H1 (cell line): ENCODE measurements around the gene SYNDIG1. TPM values are rescaled to one million over a fixed set of nuclear protein-coding genes. Genes with fewer than 3 reads are reported as not detected.

Source experiments
- CTCF ChIA-PET: fragments of 300-600 bp; sonication (Branson Sonifier 250); formaldehyde crosslinking; loops from one replicate; lab custom pipeline; 2021; ENCODE audit not compliant: partially characterized antibody; lab: Charles Lee
- POLR2A ChIA-PET: fragments of 300-600 bp; sonication (Branson Sonifier 250); formaldehyde crosslinking; loops from one replicate; lab custom pipeline; 2021; ENCODE audit warnings: inconsistent platforms; ENCODE audit not compliant: partially characterized antibody; lab: Charles Lee
- DNase-seq, 2 experiments: peaks; one replicate each; pipeline versions ENCODE4 v3.0.0 to v3.0.0-alpha.2; 2010 to 2022; ENCODE audit warnings: low spot score in 2 of 2, low read depth in 1 of 2, mixed read lengths in 1 of 2
- FAIRE-seq: peaks from 2 replicates; lab custom pipeline; 2011; peaks lifted over from hg19 to GRCh38; lab: Jason Lieb, UNC
- H2AFZ ChIP-seq: 2 replicates; pipeline ENCODE4 v1.8.1; 2012; ENCODE audit warnings: low read length, inconsistent platforms
- H2AK5ac ChIP-seq: 2 replicates; pipeline ENCODE4 v1.6.1; 2013; ENCODE audit warnings: low read depth, low read length
- H2BK120ac ChIP-seq: replicated peaks from 2 replicates; pipeline ENCODE3; 2013; ENCODE audit warnings: low read depth, low read length, inconsistent platforms
- H2BK12ac ChIP-seq: 2 replicates; pipeline ENCODE4 v1.6.1; 2013; ENCODE audit warnings: low read depth, low read length
- H2BK15ac ChIP-seq: 2 replicates; pipeline ENCODE4 v1.6.1; 2013; ENCODE audit warnings: low read length
- H2BK20ac ChIP-seq: 2 replicates; pipeline ENCODE4 v1.6.1; 2013; ENCODE audit warnings: low read length
- H2BK5ac ChIP-seq: 2 replicates; pipeline ENCODE4 v1.6.1; 2013; ENCODE audit warnings: low read depth, low read length
- H3K14ac ChIP-seq: 2 replicates; pipeline ENCODE4 v1.6.1; 2013; ENCODE audit warnings: inconsistent platforms; ENCODE audit not compliant: insufficient read length
- H3K18ac ChIP-seq: 2 replicates; pipeline ENCODE4 v1.6.1; 2013; ENCODE audit warnings: low read length; ENCODE audit errors: extremely low read depth
- H3K23ac ChIP-seq: 2 replicates; pipeline ENCODE4 v1.6.1; 2013; ENCODE audit warnings: inconsistent platforms; ENCODE audit not compliant: insufficient read length
- H3K23me2 ChIP-seq: 2 replicates; pipeline ENCODE4 v1.6.1; 2013; ENCODE audit warnings: low read depth, low read length
- H3K27ac ChIP-seq: 2 replicates; pipeline ENCODE4 v1.6.1; 2011; ENCODE audit warnings: low read depth, low read length, inconsistent platforms
- H3K27me3 ChIP-seq, 4 experiments: replicated peaks in 1 of 4; 1 replicate in 1 of 4; 2 replicates in 3 of 4; pipeline versions ENCODE4 v1.6.1 to v1.8.1; 2011 to 2013; ENCODE audit warnings: low read length in 3 of 4, mild to moderate bottlenecking in 3 of 4, inconsistent platforms in 2 of 4, mixed read lengths in 2 of 4, moderate library complexity in 1 of 4; ENCODE audit not compliant: control insufficient read depth in 3 of 4, insufficient read depth in 3 of 4; ENCODE audit errors: extremely low read depth in 1 of 4
- H3K36me3 ChIP-seq, 4 experiments: 2 replicates each; pipeline versions ENCODE4 v1.6.1 to v1.8.1; 2011 to 2013; ENCODE audit warnings: mild to moderate bottlenecking in 4 of 4, low read length in 3 of 4, moderate library complexity in 2 of 4, control low read depth in 1 of 4, inconsistent platforms in 1 of 4; ENCODE audit not compliant: insufficient read depth in 4 of 4, control insufficient read depth in 2 of 4
- H3K4ac ChIP-seq: replicated peaks from 2 replicates; pipeline ENCODE3; 2013; ENCODE audit warnings: low read length, low read depth, mixed read lengths, inconsistent platforms; ENCODE audit not compliant: insufficient read length
- H3K4me1 ChIP-seq, 4 experiments: replicated peaks in 1 of 4; 1 replicate in 1 of 4; 2 replicates in 3 of 4; pipeline versions ENCODE4 v1.6.1 to v1.8.1; 2011 to 2013; ENCODE audit warnings: low read length in 3 of 4, inconsistent platforms in 2 of 4, mixed read lengths in 1 of 4; ENCODE audit not compliant: insufficient read depth in 4 of 4, control insufficient read depth in 3 of 4
- H3K4me2 ChIP-seq, 2 experiments: 2 replicates each; pipeline versions ENCODE4 v1.6.1 to v1.8.1; 2011 to 2013; ENCODE audit warnings: low read depth in 2 of 2, low read length in 2 of 2, control low read depth in 1 of 2, inconsistent platforms in 1 of 2, mild to moderate bottlenecking in 1 of 2; ENCODE audit not compliant: insufficient read depth in 1 of 2
- H3K4me3 ChIP-seq, 4 experiments: fragments of 200-600, 300-600 bp in 1 of 4; sonication (generic), shearing (Covaris generic), sonication (Bioruptor Twin) in 1 of 4; 2 replicates each; pipeline versions ENCODE4 v1.5.1 to v1.8.1; 2011 to 2016; ENCODE audit warnings: low read length in 4 of 4, low read depth in 3 of 4, control low read depth in 2 of 4, inconsistent platforms in 2 of 4, mild to moderate bottlenecking in 2 of 4, mixed read lengths in 1 of 4, moderate library complexity in 1 of 4; ENCODE audit not compliant: insufficient read depth in 2 of 4; ENCODE audit errors: extremely low read depth in 1 of 4
- H3K56ac ChIP-seq: replicated peaks from 2 replicates; pipeline ENCODE3; 2013; ENCODE audit warnings: low read depth, mild to moderate bottlenecking, mixed read lengths, low read length, inconsistent platforms; ENCODE audit not compliant: insufficient read length
- H3K79me1 ChIP-seq: 2 replicates; pipeline ENCODE4 v1.6.1; 2013; ENCODE audit warnings: low read depth, low read length, control low read depth
- H3K79me2 ChIP-seq, 2 experiments: 2 replicates each; pipeline versions ENCODE4 v1.6.1 to v1.8.1; 2012 to 2013; ENCODE audit warnings: low read length in 2 of 2, mild to moderate bottlenecking in 2 of 2, inconsistent platforms in 1 of 2; ENCODE audit not compliant: insufficient read depth in 2 of 2, control insufficient read depth in 1 of 2
- H3K9ac ChIP-seq, 4 experiments: replicated peaks in 1 of 4; 1 replicate in 1 of 4; 2 replicates in 3 of 4; pipeline versions ENCODE4 v1.6.1 to v1.8.1; 2011 to 2013; ENCODE audit warnings: low read depth in 3 of 4, low read length in 3 of 4, control low read depth in 2 of 4, mild to moderate bottlenecking in 2 of 4, moderate library complexity in 2 of 4, inconsistent platforms in 1 of 4; ENCODE audit errors: extremely low read depth in 1 of 4
- H3K9me3 ChIP-seq, 2 experiments: 2 replicates each; pipeline versions ENCODE4 v1.6.1 to v1.8.1; 2012 to 2013; ENCODE audit warnings: mild to moderate bottlenecking in 2 of 2, moderate library complexity in 2 of 2, control low read depth in 1 of 2, inconsistent platforms in 1 of 2, low read depth in 1 of 2, low read length in 1 of 2, mixed read lengths in 1 of 2; ENCODE audit not compliant: insufficient read depth in 2 of 2
- H4K20me1 ChIP-seq, 2 experiments: replicated peaks in 1 of 2; 2 replicates each; pipeline versions ENCODE3 to v1.8.1; 2011 to 2013; ENCODE audit warnings: inconsistent platforms in 2 of 2, low read length in 2 of 2, mild to moderate bottlenecking in 1 of 2; ENCODE audit not compliant: insufficient read depth in 2 of 2, control insufficient read depth in 1 of 2
- H4K5ac ChIP-seq: 2 replicates; pipeline ENCODE4 v1.6.1; 2013; ENCODE audit warnings: low read length, low read depth, mixed read lengths, inconsistent platforms; ENCODE audit not compliant: insufficient read length
- H4K8ac ChIP-seq: 2 replicates; pipeline ENCODE4 v1.8.0; 2013; ENCODE audit warnings: mild to moderate bottlenecking, moderate library complexity, low read length, inconsistent platforms; ENCODE audit not compliant: insufficient read depth; ENCODE audit errors: extremely low read depth
- H4K91ac ChIP-seq: replicated peaks from 2 replicates; pipeline ENCODE3; 2013; ENCODE audit warnings: low read length, mixed read lengths, inconsistent platforms; ENCODE audit not compliant: insufficient read length
- FOSL1 ChIP-seq: IDR thresholded peaks from 2 replicates; pipeline ENCODE4 v1.6.1; 2011; ENCODE audit warnings: mild to moderate bottlenecking, low read depth, low read length, moderate library complexity; ENCODE audit not compliant: insufficient read depth
- SAP30 ChIP-seq: fragments of 300-600 bp; sonication (generic); IDR thresholded peaks from 2 replicates; pipeline ENCODE4 v1.7.1; 2012; ENCODE audit warnings: low read length, moderate library complexity, mild to moderate bottlenecking, inconsistent platforms; ENCODE audit not compliant: insufficient read depth, insufficient replicate concordance
- WGBS, 2 experiments: shearing (Covaris generic) in 1 of 2; methylation state at CpG; one replicate each; pipeline versions ENCODE4 v1.1.6 to v1.1.7; 2013 to 2015; ENCODE audit warnings: low lambda C conversion rate in 2 of 2, mixed read lengths in 2 of 2, inconsistent platforms in 1 of 2, low coverage in 1 of 2, missing lambda C conversion rate in 1 of 2; ENCODE audit not compliant: insufficient replicate concordance in 2 of 2, insufficient coverage in 1 of 2, insufficient read length in 1 of 2; ENCODE audit errors: extremely low coverage in 1 of 2, missing lambda C conversion rate in 1 of 2; 5-methylcytosine and 5-hydroxymethylcytosine counted together
- polyA plus RNA-seq, 7 experiments: library from polyadenylated mRNA; depleted of rRNA in 3 of 7; stranded (reverse) in 5 of 7; unstranded in 2 of 7; fragments of >200 nt in 5 of 7; fragments of 200-250 nt in 2 of 7; gene quantifications; 1 replicate in 5 of 7; 2 replicates in 1 of 7; 4 replicates in 1 of 7; pipeline versions ENCODE4 v1.2.1 to v1.2.3, GENCODE V29; 2011 to 2013; ENCODE audit warnings: missing spikeins in 2 of 7, mixed read lengths in 2 of 7
- total RNA-seq: library from RNA; stranded (reverse); fragmentation: NEBNext Ultra II Directional; extraction: Animal tissue kit (Norgen Biotek cat#: 25700); gene quantifications from 2 replicates; pipeline ENCODE4 v1.2.1, GENCODE V29; 2021

The SYNDIG1 gene
- total and polyA plus RNA-seq, 2 of the 8 experiments (the other 6 are each of a cell fraction or from before 2014, with no cell fraction given) = 6.5 to 7.8 TPM

GRCh38 chr20:24701668-24702067, 232.2 kb downstream of the SYNDIG1 start:
- Histone ChIP-seq H4K5ac (no peak overlapping the region), H2BK5ac (no peak overlapping the region), H2AK5ac (no peak overlapping the region), H3K4me2 (no peak overlapping the region), H3K9me3 (no peaks in the 10 kb centered on the region), H3K23me2 (no peaks in the 10 kb centered on the region), H2BK12ac (no peak overlapping the region), H3K23ac (no peak overlapping the region), H3K14ac (no peak overlapping the region), H2AFZ (no peak overlapping the region), H4K20me1 (no peaks in the 10 kb centered on the region), H2BK20ac (no peak overlapping the region), H3K27ac (no peak overlapping the region), H2BK120ac (no peak overlapping the region), H3K79me1 (no peaks in the 10 kb centered on the region), H3K27me3 (no peaks in the 10 kb centered on the region), H3K4me1 (no peaks in the 10 kb centered on the region), H3K9ac (no peak overlapping the region), H3K4me3 (no peak overlapping the region), H3K36me3 (no peaks in the 10 kb centered on the region), H4K8ac (no peak overlapping the region; the same call in 1 of the 2 replicates), H3K79me2 (no peaks in the 10 kb centered on the region), H3K18ac (no peak overlapping the region), H3K56ac (no peak overlapping the region), H4K91ac (no peak overlapping the region), H2BK15ac (no peak overlapping the region), H3K4ac (no peak overlapping the region)
- DNase-seq (peak in 1 of 2 experiments; percentile 14), FAIRE-seq (no peak)
- ChIA-PET POLR2A (interaction anchor here (1.0 kb wide), 1 partner anchor 11 kb away, joined by 3 read pairs; no protein-coding TSS in a partner anchor), CTCF (no interaction called here)
- WGBS, 2 experiments = 89% methylated on average over 6 of the region's 6 CpGs; no CpG with 5 or more reads in 1 of the 2 experiments
- no peak for TF ChIP-seq SAP30
- TF ChIP-seq FOSL1 = no peak
